GM18951 (cell line): ENCODE results near the gene KIAA0040.
A peak's percentile ranks its signal among the peaks of the same experiment; 100 is the strongest.

Experiments
- POLR2A ChIP-seq: IDR thresholded peaks from 4 replicates; pipeline ENCODE4 v1.6.1; 2011; ENCODE audit warnings: mild to moderate bottlenecking; ENCODE audit not compliant: insufficient read length, insufficient read depth; ENCODE audit errors: extremely low read depth
- in situ Hi-C: fragments of 300-500 bp; cut with MboI; formaldehyde crosslinking; loops from one replicate; pipeline ENCODE4 v1.12.0; 2022; ENCODE audit warnings: low sequenced_read_pairs, mixed read lengths, inconsistent platforms; ENCODE audit not compliant: unreplicated experiment

Gene KIAA0040

GRCh38 chr1:175211656-175212055 lies 19.1 kb upstream of the KIAA0040 start:
- in situ Hi-C loops, result no loop called here
- no peak for TF ChIP-seq POLR2A

- in situ Hi-C loops, result no loop called here
- no peak for TF ChIP-seq POLR2A
These were observed 18.2 kb upstream of the KIAA0040 start for GRCh38 chr1:175210744-175211143.

- in situ Hi-C loops, result no loop called here
- no peak for TF ChIP-seq POLR2A
These were observed 16.9 kb upstream of the KIAA0040 start for GRCh38 chr1:175209493-175209921.

GRCh38 chr1:175208773-175209492 lies 16.4 kb upstream of the KIAA0040 start:
- TF ChIP-seq POLR2A, result peak; percentile 43
- in situ Hi-C loops, result no loop called here

- TF ChIP-seq POLR2A, result no peak
- in situ Hi-C loops, result no loop called here
These were observed 15.4 kb upstream of the KIAA0040 start for GRCh38 chr1:175207971-175208370.

GRCh38 chr1:175206687-175207086 lies 14.1 kb upstream of the KIAA0040 start:
- in situ Hi-C loops, result no loop called here
- TF ChIP-seq POLR2A, result no peak

- in situ Hi-C loops, result no loop called here
- TF ChIP-seq POLR2A, result no peak
These were observed 11.8 kb upstream of the KIAA0040 start for GRCh38 chr1:175204330-175204729.

- in situ Hi-C loops, result no loop called here
These were observed 11.0 kb upstream of the KIAA0040 start for GRCh38 chr1:175203570-175204068.

GRCh38 chr1:175200678-175201521 lies 8.3 kb upstream of the KIAA0040 start:
- TF ChIP-seq POLR2A, result no peak
- in situ Hi-C loops, result no loop called here

More at GRCh38 chr1:175203570-175204068, 11.0 kb upstream of the KIAA0040 start:
- no peak for TF ChIP-seq POLR2A

GRCh38 chr1:175198332-175198731 lies 5.8 kb upstream of the KIAA0040 start:
- in situ Hi-C loops, result no loop called here

GRCh38 chr1:175197531-175197930 lies 5.0 kb upstream of the KIAA0040 start:
- in situ Hi-C loops, result no loop called here
- TF ChIP-seq POLR2A, result no peak

More at GRCh38 chr1:175198332-175198731, 5.8 kb upstream of the KIAA0040 start:
- no peak for TF ChIP-seq POLR2A

- TF ChIP-seq POLR2A, result no peak
- in situ Hi-C loops, result no loop called here
These were observed 3.2 kb upstream of the KIAA0040 start for GRCh38 chr1:175195798-175196197.

- in situ Hi-C loops, result no loop called here
- no peak for TF ChIP-seq POLR2A
These were observed 2.7 kb upstream of the KIAA0040 start for GRCh38 chr1:175195281-175195680.
